Heart left ventricle (tissue), 13 donors: ENCODE data around the gene PHF2.

Experiments
- CTCF ChIP-seq, 12 donors: fragments of 200-600 bp; sonication (generic) in 4 of 12; IDR thresholded peaks; one replicate each; pipeline versions ENCODE4 v1.5.0 to v1.8.0; 2018 to 2022; ENCODE audit warnings: antibody characterized with exemption in 12 of 12, mild to moderate bottlenecking in 5 of 12
- POLR2A ChIP-seq, 2 donors: fragments of 450-650 bp; IDR thresholded peaks; one replicate each; pipeline ENCODE4 v1.6.1; 2017; ENCODE audit warnings: antibody characterized with exemption in 2 of 2, mild to moderate bottlenecking in 2 of 2, moderate library complexity in 2 of 2
- donor health status: ischemic (EF 13 %, LVEDD 7.1; RV severe dilation, severe dysfunction).
- donor health status: DM: no; HTN: yes; CAD: no.
- donor health status: DM: no; HTN: no; CAD: no.
- donor health status: ischemic (EF 25% LVEDD 6.9; RV normal size, moderate dysfunction).
- donor health status: ischemic (EF 25% LVEDD 5.7; RV mildly dilated, moderate dysfunction).
- donor health status: ischemic (EF 35%, LVEDD 5.7; RV mildly dilated, moderate dysfunction).
- donor health status: nonischemic (EF 11% LVEDD 7.7; RV severe dilation, severe dysfunction).
- donor health status: DM: yes; HTN: yes; CAD: no.
- donor health status: PGD.
- donor health status: ischemic (EF 29% LVEDD 5.4; RV normal size, mild dysfunction).
- donor health status: nonischemic (EF 23%, LVEDD 6.1; RV moderate dilation, normal function).

GRCh38 chr9:93654351-93654961 is 78.1 kb downstream of the PHF2 start:
- TF ChIP-seq POLR2A (IDR thresholded peaks at IDR 0.05) = no peak
- TF ChIP-seq CTCF (IDR thresholded peaks at IDR 0.05) = no peak
